22Rv1 (cell line): ENCODE measurements around the gene MAST2.

ENCODE experiments used
- CTCF ChIP-seq: fragments of 450-650 bp; IDR thresholded peaks from 2 replicates; pipeline ENCODE4 v1.5.1; 2017; ENCODE audit warnings: mild to moderate bottlenecking
- ZFX ChIP-seq: fragments of 450-650 bp; IDR thresholded peaks from 2 replicates; pipeline ENCODE4 v1.6.1; 2017; ENCODE audit warnings: antibody characterized with exemption, borderline replicate concordance

DNA sequence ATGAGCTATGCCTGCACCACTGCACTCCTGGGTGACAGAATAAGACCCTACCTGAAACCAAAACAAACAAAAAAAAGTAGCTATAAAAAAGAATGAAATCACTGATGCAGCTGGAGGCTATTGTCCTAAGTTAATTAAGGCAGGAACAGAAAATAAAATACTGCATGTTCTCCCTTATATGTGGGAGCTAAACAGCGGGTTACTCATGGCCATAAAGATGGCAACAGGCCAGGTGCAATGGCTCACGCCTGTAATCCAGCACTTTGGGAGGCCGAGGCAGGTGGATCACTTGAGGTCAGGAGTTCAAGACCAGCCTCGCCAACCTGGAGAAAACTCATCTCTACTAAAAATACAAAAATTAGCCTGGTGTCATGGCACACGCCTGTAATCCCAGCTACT is 176.4 kb downstream of the MAST2 start:
- TF ChIP-seq ZFX (no peak), CTCF (no peak)
